Activated T-cell treated with anti-CD3 and anti-CD28 coated beads, Interleukin-2, amount 50 U/mL, for 4 hours (primary cell): ENCODE data around the gene VAMP2. TPM values are rescaled to one million over a fixed set of nuclear protein-coding genes. Genes with fewer than 3 reads are reported as not detected.

ENCODE experiments used
- ATAC-seq, 2 donors: fragments of 200-7000 bp; cut with Tn5 transposase; one replicate each; pipeline ENCODE4 v1.10.0; 2021
- DNase-seq: peaks from one replicate; pipeline ENCODE4 v3.0.0-alpha.2; 2020
- H3K27me3 Mint-ChIP-seq: one replicate; pipeline ENCODE4 v1.8.0; 2021; ENCODE audit warnings: low read depth, mixed read lengths
- H3K36me3 Mint-ChIP-seq: one replicate; pipeline ENCODE4 v1.8.0; 2022; ENCODE audit warnings: mixed read lengths; ENCODE audit not compliant: insufficient read depth
- H3K4me1 Mint-ChIP-seq: one replicate; pipeline ENCODE4 v1.8.0; 2021; ENCODE audit warnings: low read depth, mixed read lengths
- H3K4me3 Mint-ChIP-seq: one replicate; pipeline ENCODE4 v1.8.0; 2021; ENCODE audit warnings: mild to moderate bottlenecking, moderate library complexity, mixed read lengths
- H3K9me3 Mint-ChIP-seq: one replicate; pipeline ENCODE4 v1.8.0; 2021; ENCODE audit warnings: mixed read lengths
- total RNA-seq, 3 donors: library from RNA; stranded (reverse); gene quantifications; one replicate each; pipeline ENCODE4 v1.2.1, GENCODE V29; 2021

Gene VAMP2, protein sequence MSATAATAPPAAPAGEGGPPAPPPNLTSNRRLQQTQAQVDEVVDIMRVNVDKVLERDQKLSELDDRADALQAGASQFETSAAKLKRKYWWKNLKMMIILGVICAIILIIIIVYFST
- 10 to 100 TPM; 49.6 to 67.5 (median 59.7) TPM for total RNA-seq

DNA sequence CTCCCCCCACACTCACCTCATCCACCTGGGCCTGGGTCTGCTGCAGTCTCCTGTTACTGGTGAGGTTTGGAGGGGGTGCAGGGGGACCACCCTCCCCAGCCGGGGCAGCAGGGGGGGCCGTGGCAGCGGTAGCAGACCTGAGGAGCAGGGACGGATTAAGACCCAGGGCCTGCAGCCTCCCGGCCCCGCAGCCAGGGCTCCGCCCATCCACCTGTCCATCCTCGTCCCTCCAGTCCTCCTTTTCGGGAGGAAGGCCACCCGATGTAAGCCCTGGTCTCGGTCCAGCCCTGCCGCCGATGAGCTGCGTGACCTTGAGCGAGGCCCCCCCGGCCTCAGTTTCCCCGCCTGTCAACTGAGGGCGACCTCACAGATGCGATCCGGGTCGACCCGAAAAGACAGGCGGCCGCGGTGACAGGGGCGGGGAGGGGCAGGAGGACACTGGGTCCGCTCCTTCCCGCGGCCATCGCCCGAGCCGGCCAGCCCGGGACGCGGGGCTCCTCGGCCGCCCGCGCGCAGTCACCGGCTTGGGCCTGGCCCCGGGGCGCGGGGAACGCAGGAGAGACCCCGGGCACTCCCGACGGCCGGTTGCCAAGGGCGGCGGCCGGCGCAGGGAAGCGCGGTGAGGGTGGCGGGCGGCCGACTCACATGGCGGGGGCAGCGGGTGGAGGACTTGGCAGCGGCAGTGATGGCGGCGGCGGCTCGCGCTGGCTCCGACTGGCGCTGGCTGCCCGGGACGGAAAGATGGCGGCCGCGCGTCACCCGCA, at the start of gene VAMP2:
TSS of gene VAMP2 (minus strand) at position 716 of the 764 bp plus-strand sequence. CDS start at position 647, 69 bp downstream.
- H3K9me3 Mint-ChIP-seq, result no peaks in the 10 kb centered on the region
- H3K27me3 Mint-ChIP-seq, result no peaks in the 10 kb centered on the region
- peaks cover 21% of the 10 kb centered on the region for H3K36me3 Mint-ChIP-seq
- DNase-seq, result peak; percentile 77
- peak; percentile 70 to 74 for ATAC-seq
- peaks cover 56% of the 10 kb centered on the region for H3K4me1 Mint-ChIP-seq
- H3K4me3 Mint-ChIP-seq, result peak within 1 kb of the TSS; percentile 88

DNA sequence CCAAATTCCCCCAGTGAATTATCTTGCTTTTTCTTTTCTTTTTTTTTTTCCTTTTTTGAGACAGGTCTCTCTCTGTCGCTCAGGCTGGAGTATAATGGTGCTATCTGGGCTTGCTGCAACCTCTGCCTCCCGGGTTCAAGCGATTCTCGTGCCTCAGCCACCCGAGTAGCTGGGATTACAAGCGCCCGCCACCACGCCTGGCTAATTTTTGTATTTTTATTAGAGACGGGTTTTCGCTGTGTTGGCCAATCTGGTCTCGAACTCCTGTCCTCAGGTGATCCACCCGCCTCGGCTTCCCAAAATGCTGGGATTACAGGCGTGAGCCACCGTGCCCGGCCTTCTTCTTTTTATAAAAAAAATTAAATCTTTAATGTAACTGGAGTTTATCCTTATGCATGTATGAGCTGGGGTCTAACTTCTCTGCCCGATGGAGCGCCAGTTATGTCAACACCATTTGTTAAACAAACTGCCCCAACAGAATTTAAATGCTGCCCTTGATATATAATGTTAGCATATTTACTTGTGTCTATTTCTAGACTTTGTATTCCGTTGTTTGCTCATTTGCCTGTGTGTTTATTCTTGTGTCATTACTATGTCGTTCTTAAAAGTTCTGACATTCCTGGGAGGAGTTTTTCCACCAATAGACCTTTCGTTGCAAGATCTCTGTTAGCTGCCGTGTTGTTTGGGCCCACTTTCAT, 48.2 kb upstream of the VAMP2 start:
- ATAC-seq (peak in 1 of 2 donors; percentile 4), DNase-seq (no peak)
- Mint-ChIP-seq H3K4me1 (peaks cover 14% of the 10 kb centered on the region), H3K36me3 (no peaks in the 10 kb centered on the region), H3K4me3 (peak overlapping the region; percentile 90), H3K27me3 (no peaks in the 10 kb centered on the region), H3K9me3 (no peaks in the 10 kb centered on the region)

DNA sequence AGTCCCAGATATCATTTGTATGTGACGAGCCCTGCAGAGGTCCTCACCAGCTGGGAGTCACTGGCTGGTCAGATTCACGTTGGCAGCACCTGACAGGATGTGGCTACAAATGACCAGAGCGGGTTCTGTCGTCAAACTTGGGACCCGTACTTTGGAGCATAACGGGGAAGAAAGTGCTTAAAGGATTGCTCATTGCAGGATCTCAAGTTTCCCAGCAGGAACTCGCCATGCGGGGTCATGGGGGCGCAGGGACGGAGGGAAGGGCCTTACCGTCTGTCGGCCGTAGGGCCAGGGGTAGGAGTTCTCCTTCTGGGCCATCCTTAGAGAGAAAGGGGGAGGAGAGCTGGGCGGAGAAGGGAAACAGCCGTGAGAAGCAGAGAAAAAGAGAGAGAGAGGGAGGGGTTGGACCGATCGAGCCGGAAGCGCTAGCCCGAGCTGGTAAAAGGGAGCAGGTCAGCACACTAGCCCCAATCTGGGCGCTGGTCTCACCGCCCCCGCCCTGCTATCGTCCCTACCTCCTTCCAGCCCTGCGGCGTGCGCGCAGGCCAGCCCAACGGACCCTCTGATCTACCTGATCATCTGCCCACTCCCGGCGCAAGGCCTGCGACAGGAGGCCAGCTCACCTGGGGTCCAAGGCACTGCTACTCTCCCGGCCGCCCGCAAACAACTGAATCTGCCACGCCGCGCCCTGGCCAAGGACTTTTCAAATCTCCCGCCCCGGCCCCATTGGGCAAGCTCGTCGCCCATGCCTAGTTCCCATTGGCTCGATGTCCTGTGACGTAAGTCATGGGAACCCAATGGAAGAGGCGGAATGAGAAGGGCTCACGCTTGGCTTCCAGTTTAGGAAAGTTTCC, 47.4 kb upstream of the VAMP2 start, which contains the start of gene AURKB:
TSS of gene AURKB (minus strand) at position 669 of the 854 bp plus-strand sequence. CDS start at position 318, 351 bp downstream.
- Mint-ChIP-seq H3K4me3 (peak within 1 kb of the TSS; percentile 90), H3K9me3 (no peaks in the 10 kb centered on the region), H3K27me3 (no peaks in the 10 kb centered on the region), H3K36me3 (no peaks in the 10 kb centered on the region), H3K4me1 (peaks cover 14% of the 10 kb centered on the region)
- DNase-seq (peak; percentile 86), ATAC-seq (peak; percentile 100)

DNA sequence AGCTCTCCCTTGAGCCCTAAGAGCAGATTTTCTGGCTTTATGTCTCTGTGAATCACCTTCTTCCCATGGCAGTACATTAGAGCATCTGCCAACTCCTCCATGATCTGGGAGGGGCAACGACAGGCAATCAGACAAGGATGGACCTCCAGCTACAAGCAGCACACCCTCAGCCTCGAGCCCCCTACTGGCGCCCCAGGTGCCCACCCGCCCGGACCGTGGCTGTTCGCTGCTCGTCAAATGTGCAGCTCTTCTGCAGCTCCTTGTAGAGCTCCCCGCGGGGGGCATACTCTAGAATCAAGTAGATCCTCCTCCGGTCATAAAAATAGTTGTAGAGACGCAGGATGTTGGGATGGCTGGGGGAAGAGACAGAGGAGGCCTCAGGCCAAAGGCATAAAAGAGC, 43.8 kb upstream of the VAMP2 start:
- no peaks in the 10 kb centered on the region for H3K9me3 Mint-ChIP-seq
- H3K27me3 Mint-ChIP-seq, result no peaks in the 10 kb centered on the region
- no peak for ATAC-seq
- DNase-seq, result no peak
- no peak overlapping the region for H3K4me3 Mint-ChIP-seq
- H3K4me1 Mint-ChIP-seq, result peaks cover 14% of the 10 kb centered on the region
- no peaks in the 10 kb centered on the region for H3K36me3 Mint-ChIP-seq

DNA sequence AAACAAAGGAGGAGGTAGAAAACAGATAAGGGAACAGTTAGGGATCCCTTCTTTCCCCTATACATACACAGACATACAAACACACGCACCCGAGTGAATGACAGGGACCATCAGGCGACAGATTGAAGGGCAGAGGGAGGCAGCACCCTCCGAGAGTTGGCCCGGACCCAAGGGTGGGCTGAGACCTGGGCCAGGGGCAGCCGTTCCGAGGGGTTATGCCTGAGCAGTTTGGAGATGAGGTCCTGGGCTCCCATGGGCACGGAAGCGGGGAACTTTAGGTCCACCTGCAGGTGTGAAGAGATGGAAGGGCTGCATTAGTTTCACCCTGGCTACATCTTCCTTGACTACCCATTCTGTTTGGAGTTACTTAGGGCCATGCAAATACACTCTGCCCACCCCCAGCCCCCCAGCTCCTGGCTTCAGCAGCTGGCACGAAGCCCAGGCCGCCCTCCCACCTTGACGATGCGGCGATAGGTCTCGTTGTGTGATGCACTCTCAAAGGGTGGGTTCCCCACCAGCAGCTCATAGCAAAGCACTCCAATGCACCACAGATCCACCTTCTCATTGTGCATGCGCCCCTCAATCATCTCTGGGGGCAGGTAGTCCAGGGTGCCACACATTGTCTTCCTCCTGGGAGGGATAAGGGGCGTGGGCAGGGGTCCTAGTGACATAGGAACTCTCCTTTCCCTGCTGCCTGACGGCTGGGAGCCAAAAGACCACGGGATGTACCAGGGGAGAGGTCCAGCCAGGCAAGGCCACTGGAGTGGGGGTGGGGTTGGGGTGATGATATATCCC, 42.2 kb upstream of the VAMP2 start:
- no peaks in the 10 kb centered on the region for H3K9me3 Mint-ChIP-seq
- H3K36me3 Mint-ChIP-seq, result no peaks in the 10 kb centered on the region
- H3K4me3 Mint-ChIP-seq, result no peak overlapping the region
- ATAC-seq (no peak), DNase-seq (no peak)
- peaks cover 6% of the 10 kb centered on the region for H3K4me1 Mint-ChIP-seq
- H3K27me3 Mint-ChIP-seq, result no peaks in the 10 kb centered on the region

DNA sequence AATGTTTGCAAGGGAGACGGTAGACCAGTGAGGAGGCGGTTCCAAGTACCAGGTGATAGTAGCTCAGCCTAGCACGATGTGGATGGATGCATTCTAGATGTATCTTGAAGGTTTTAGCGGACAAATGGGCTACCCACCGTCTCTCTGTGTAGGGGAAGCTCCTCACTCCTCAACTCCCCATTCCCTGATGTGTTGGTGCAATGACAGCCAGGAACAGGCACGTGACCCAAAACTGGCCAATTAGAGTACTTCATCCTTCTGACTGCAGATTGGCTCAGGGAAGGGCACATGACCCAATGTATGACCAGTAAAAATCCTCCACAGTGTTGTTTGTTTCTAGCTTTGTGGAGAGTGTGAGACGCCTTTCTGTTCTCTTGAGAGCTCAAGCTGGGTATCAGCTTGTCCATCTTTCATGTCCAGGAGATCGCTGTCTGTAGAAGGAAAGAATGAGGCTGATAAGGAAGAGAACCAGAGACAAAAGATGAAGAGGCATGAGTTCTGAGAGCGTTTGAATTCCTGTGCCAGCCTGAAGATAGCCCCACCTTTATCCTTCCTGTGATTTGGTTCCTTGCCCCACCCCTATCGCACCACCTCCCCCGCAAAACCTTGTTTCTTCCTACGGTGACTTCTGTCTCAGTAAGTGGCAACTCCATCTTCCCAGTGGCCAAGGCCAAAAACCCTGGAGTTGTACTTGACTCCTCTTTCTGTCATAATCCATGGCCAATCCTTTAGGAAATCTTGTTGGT, 29.5 kb upstream of the VAMP2 start:
- H3K9me3 Mint-ChIP-seq, result no peaks in the 10 kb centered on the region

DNA sequence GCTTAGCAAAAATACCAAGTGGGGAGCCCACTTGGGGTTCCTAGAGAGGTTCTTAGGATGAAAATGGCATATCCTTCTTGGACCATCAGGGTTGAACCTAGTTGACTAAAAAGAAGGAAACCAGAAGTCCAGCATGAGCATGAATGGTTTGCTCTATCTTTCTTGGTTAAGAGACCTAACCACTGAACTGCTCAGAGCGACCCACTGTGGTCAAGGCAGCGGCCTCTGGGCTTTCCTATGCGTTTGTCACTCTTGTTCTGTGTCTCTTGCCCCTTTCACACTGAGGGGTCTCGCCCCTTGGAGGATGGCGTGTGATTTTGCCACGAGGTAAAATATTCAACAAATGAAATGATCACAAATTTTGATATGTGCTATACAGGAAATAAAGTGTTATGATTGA, 27.8 kb upstream of the VAMP2 start:
- ATAC-seq (no peak), DNase-seq (no peak)
- H3K4me1 Mint-ChIP-seq, result peaks cover 11% of the 10 kb centered on the region
- H3K4me3 Mint-ChIP-seq, result no peak overlapping the region
- H3K27me3 Mint-ChIP-seq, result no peaks in the 10 kb centered on the region
- no peaks in the 10 kb centered on the region for H3K36me3 Mint-ChIP-seq
- H3K9me3 Mint-ChIP-seq, result no peaks in the 10 kb centered on the region

More for the DNA sequence above, 29.5 kb upstream of the VAMP2 start:
- Mint-ChIP-seq H3K27me3 (no peaks in the 10 kb centered on the region), H3K4me1 (peaks cover 12% of the 10 kb centered on the region), H3K36me3 (no peaks in the 10 kb centered on the region), H3K4me3 (no peak overlapping the region)
- DNase-seq (no peak), ATAC-seq (peak; percentile 15)

DNA sequence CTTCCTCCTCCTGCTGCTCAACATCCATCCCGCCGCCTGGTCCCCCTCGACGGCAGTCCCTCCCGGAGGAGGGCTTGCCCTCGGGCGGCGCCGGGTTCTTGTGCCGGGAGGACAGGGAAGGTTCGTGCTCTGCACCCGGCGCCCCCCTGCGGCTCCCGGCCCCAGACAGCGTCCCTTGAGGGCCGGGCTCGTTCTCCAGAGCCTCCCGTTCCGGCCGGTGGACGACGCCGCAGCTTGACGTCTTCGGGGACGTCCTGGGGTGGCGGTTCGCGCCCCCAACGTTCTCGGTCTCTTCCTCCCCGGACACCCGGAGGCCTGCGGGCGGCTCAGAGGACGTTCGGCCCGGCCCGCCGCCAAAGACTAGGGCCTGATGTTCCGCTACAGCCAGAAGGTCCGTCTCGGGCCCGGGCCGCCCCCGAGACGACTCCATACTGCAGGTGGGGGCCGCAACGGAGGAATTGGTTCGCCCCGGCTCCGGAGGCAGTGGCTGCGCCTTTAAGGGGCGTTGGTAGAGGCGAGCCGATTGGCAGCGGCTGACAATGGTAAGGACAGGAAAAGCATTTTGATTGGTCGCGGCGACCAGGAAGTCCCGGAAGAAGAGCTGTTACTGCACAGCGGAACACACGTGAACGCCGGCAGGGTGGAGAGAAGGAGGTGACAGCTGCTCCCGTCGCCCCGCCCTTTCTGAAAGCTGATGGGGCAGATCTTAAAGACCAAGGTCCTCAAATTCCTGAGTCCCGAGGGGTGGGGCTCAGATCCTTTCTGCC, 27.1 kb upstream of the VAMP2 start, which contains the start of gene BORCS6:
TSS of gene BORCS6 (minus strand) at position 470 of the 767 bp plus-strand sequence. CDS start at position 430, 40 bp downstream.
- Mint-ChIP-seq H3K4me3 (no peak within 1 kb of the TSS), H3K9me3 (no peaks in the 10 kb centered on the region), H3K4me1 (peaks cover 11% of the 10 kb centered on the region), H3K36me3 (no peaks in the 10 kb centered on the region), H3K27me3 (no peaks in the 10 kb centered on the region)
- ATAC-seq (peak; percentile 66 to 69), DNase-seq (peak; percentile 88)

DNA sequence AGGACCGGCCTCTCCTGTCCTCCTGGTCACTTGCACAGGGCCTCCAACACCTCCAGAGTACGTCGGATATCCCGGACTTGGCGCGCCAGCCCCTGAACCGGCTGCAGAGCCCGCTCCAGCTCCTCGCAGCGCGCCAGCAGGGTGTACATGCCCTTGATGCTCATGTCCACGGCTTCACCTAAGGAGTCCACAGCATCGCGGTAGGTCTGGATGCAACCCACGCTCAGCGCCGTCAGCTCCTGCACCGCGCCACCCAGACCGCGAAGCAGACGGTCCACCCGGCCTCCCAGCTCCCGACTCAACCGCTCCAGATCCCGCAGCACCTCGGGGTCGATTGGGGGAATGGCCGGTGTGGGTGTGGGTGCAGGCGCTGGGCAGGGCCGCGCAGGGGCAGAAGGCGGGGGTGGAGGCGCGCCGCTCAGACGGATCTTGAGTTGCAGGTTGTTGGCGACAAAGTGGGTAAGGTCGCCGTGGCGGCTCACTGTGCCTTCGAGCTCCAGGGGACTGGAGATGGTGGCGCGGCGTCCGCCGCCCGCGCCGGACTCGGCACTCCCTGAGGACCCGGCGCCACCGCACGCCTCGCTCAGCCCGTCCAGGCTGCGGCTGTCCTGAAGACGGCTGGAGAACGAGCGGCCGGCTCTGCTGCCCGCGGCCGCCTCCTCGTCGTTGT, 26.4 kb upstream of the VAMP2 start:
- Mint-ChIP-seq H3K4me3 (no peak overlapping the region), H3K36me3 (no peaks in the 10 kb centered on the region), H3K4me1 (peaks cover 11% of the 10 kb centered on the region), H3K27me3 (no peaks in the 10 kb centered on the region), H3K9me3 (no peaks in the 10 kb centered on the region)
- ATAC-seq (no peak), DNase-seq (no peak)

DNA sequence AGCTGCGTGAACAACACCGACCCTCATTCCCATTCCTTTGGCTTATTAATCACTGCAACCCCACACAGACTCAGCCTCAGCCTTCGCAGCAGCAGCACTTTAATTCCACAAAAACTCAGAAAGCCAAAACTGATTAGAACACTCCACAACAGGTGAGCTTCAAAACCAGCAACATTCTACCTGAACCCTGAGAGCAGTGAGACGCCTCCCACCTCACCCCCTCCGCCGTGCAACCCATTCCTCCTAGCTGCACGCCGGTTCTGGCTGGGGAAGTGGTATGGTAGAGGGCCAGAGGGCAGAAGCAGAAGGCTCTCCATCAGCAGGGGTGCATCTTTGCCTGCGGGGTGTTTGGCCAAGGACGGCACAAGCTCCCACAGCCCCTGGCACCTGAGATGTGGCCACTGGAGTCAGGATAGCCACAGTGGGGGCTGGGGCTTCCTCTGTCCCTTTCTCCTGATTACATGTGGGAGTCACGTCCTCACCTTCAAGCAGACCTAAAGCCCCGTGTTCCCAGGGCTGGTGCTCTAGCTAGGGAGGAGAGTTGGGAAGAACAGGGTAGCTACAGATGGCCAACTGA, 25.6 kb upstream of the VAMP2 start:
- Mint-ChIP-seq H3K36me3 (no peaks in the 10 kb centered on the region), H3K4me3 (no peak overlapping the region), H3K9me3 (no peaks in the 10 kb centered on the region), H3K4me1 (peaks cover 11% of the 10 kb centered on the region), H3K27me3 (no peaks in the 10 kb centered on the region)
- no peak for ATAC-seq
- no peak for DNase-seq

DNA sequence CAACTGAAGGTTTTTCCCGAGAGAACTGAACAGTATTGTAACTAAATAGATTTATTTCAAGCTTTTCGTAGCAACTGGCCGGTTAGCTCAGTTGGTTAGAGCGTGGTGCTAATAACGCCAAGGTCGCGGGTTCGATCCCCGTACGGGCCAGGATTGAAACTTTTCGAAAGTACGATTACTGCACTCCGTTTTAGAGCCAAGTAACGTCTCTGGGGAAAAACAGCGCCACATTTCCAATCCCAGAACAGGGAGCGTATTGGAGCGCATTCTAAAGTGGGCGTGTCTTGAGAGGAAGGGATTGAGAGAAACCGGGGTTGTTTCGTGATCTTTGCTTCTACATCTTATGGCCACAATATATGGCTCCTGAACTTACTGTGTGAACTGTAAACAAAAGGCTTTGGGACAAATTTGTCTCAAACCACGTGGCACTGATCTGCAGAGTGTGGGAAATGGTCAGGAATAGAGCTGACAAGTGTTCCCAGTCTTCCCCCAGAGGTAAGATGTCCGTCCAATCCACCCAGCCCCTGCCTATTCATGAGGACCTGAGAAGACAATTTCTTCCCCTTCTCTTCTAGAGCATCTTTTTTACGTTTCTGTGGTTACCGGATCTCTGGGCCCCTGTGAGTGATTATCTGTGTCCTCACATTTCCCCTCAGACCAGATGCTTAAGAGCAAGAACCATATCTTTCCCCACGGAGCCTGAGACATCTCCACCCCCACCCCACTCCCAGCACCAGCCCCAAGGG, 24.9 kb upstream of the VAMP2 start:
- H3K36me3 Mint-ChIP-seq, result no peaks in the 10 kb centered on the region
- H3K27me3 Mint-ChIP-seq, result no peaks in the 10 kb centered on the region
- H3K4me3 Mint-ChIP-seq, result no peak overlapping the region
- ATAC-seq (peak; percentile 36 to 45), DNase-seq (peak; percentile 93)
- no peaks in the 10 kb centered on the region for H3K9me3 Mint-ChIP-seq
- peaks cover 11% of the 10 kb centered on the region for H3K4me1 Mint-ChIP-seq
